Fibroblast of lung (primary cell): ENCODE measurements around the gene CAPN13.

Experiments used
- EZH2 ChIP-seq: IDR thresholded peaks from 2 replicates; pipeline ENCODE4 v1.5.1; 2012; ENCODE audit warnings: low read length, control low read depth, mild to moderate bottlenecking; ENCODE audit errors: missing control alignments
- TF ChIP-seq, protein P1 (sequence below), 2 donors: IDR thresholded peaks in 1 of 2; conservative IDR thresholded peaks in 1 of 2; 1 replicate in 1 of 2; 2 replicates in 1 of 2; pipeline ENCODE4 v1.5.1; 2011 to 2012; ENCODE audit warnings: low read length in 2 of 2, control low read depth in 1 of 2, inconsistent platforms in 1 of 2, low read depth in 1 of 2, mild to moderate bottlenecking in 1 of 2

GRCh38 chr2:30713698-30714097 is 93.5 kb downstream of the CAPN13 start:
- no peak for TF ChIP-seq EZH2
- TF ChIP-seq, protein P1, sequence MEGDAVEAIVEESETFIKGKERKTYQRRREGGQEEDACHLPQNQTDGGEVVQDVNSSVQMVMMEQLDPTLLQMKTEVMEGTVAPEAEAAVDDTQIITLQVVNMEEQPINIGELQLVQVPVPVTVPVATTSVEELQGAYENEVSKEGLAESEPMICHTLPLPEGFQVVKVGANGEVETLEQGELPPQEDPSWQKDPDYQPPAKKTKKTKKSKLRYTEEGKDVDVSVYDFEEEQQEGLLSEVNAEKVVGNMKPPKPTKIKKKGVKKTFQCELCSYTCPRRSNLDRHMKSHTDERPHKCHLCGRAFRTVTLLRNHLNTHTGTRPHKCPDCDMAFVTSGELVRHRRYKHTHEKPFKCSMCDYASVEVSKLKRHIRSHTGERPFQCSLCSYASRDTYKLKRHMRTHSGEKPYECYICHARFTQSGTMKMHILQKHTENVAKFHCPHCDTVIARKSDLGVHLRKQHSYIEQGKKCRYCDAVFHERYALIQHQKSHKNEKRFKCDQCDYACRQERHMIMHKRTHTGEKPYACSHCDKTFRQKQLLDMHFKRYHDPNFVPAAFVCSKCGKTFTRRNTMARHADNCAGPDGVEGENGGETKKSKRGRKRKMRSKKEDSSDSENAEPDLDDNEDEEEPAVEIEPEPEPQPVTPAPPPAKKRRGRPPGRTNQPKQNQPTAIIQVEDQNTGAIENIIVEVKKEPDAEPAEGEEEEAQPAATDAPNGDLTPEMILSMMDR (conservative IDR thresholded peaks at IDR 0.05 in 1 of 2, IDR thresholded peaks at IDR 0.05 in 1 of 2; ENCODE audit: low read depth in 1 of 2, low read length in 2 of 2): no peak
